Muscle layer of colon (tissue), 2 donors: ENCODE measurements around the gene FLRT1.

Experiments used
- H3K27ac ChIP-seq: one replicate; pipeline ENCODE4 v1.7.0; 2013; ENCODE audit warnings: low read depth, mild to moderate bottlenecking, low read length, moderate library complexity
- H3K27me3 ChIP-seq, 2 donors: one replicate each; pipeline ENCODE4 v1.7.0; 2013; ENCODE audit warnings: low read length in 2 of 2, mild to moderate bottlenecking in 2 of 2; ENCODE audit not compliant: insufficient read depth in 2 of 2, control insufficient read depth in 1 of 2
- H3K36me3 ChIP-seq: one replicate; pipeline ENCODE4 v1.7.0; 2013; ENCODE audit warnings: mild to moderate bottlenecking, low read length; ENCODE audit not compliant: insufficient read depth
- H3K4me1 ChIP-seq: one replicate; pipeline ENCODE4 v1.7.0; 2013; ENCODE audit warnings: mild to moderate bottlenecking, low read length; ENCODE audit not compliant: insufficient read depth
- H3K4me3 ChIP-seq, 2 donors: one replicate each; pipeline ENCODE4 v1.7.0; 2013; ENCODE audit warnings: low read length in 2 of 2, low read depth in 1 of 2, mild to moderate bottlenecking in 1 of 2, moderate library complexity in 1 of 2
- H3K9ac ChIP-seq: one replicate; pipeline ENCODE4 v1.7.0; 2013; ENCODE audit warnings: low read length
- H3K9me3 ChIP-seq: one replicate; pipeline ENCODE4 v1.7.0; 2013; ENCODE audit warnings: mild to moderate bottlenecking, low read length
- donor health status: abdominal sarcoma.
- donor health status: Adenocarcinoma of cecum.

Gene FLRT1

DNA sequence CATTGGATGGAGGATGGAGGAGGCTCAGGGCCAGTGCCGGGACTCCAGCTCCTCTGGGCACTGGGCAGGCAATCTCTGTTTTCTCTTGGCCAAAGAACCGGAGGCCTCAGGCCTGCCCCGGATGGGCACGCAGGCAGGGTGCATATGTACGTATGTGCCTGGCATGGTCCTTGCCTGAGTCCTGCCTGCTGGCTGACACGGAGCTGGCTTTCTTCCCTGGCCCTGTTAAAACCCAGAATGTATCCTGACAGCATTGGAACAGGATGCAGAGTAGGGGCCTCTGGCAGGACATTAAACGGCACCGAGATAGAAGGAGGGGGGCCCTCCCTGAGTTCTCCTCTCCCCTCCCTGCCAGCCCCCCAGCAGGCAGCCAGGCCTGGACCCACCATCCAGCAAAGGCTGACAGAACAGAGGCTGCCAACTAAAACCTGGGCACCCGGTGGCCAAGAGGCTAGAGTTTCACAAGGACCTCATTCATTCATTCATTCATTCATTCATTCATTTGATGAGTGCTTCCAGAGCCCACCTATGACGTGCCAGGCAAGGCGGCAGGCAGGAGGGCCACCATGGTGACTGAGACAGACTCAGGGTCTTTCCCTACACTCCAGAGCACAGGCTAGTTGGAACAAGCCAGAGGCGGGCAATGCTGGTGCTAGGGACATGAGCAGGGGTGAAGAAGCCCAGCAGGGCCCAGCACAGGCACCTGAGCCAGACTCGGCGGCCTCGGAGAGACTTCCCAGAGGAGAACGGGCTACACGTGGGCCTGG is 28.8 kb downstream of the FLRT1 start:
- H3K9me3 ChIP-seq = no peaks in the 10 kb centered on the region
- H3K27ac ChIP-seq = no peak overlapping the region
- H3K4me1 ChIP-seq = peaks cover 12% of the 10 kb centered on the region
- no peak overlapping the region for H3K9ac ChIP-seq
- H3K4me3 ChIP-seq = no peak overlapping the region
- H3K36me3 ChIP-seq = no peaks in the 10 kb centered on the region
- no peaks in the 10 kb centered on the region for H3K27me3 ChIP-seq

GRCh38 chr11:64065141-64065465 is 29.4 kb downstream of the FLRT1 start:
- Histone ChIP-seq H3K9ac (no peak overlapping the region), H3K4me3 (no peak overlapping the region), H3K36me3 (no peaks in the 10 kb centered on the region), H3K27me3 (no peaks in the 10 kb centered on the region), H3K27ac (no peak overlapping the region), H3K9me3 (no peaks in the 10 kb centered on the region), H3K4me1 (peaks cover 12% of the 10 kb centered on the region)

DNA sequence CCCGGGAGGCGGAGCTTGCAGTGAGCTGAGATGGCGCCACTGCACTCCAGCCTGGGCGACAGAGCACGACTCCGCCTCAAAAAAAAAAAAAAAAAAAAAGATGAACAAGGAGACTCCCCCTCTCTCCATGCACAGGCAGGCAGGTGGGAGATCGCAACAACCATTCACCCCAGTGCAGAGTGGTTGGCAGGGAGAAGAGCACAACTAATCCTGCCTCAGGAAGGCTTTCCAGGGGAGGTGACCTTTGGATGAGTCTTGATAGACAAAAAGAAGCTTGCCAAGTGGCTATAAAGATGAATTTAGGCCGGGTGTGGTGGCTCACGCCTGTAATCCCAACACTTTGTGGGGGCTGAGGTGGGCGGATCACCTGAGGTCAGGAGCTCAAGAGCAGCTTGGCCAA is 30.0 kb downstream of the FLRT1 start:
- H3K4me1 ChIP-seq = peaks cover 6% of the 10 kb centered on the region
- H3K36me3 ChIP-seq = no peaks in the 10 kb centered on the region
- no peaks in the 10 kb centered on the region for H3K27me3 ChIP-seq
- no peak overlapping the region for H3K4me3 ChIP-seq
- no peak overlapping the region for H3K9ac ChIP-seq
- H3K9me3 ChIP-seq = no peaks in the 10 kb centered on the region
- no peak overlapping the region for H3K27ac ChIP-seq

DNA sequence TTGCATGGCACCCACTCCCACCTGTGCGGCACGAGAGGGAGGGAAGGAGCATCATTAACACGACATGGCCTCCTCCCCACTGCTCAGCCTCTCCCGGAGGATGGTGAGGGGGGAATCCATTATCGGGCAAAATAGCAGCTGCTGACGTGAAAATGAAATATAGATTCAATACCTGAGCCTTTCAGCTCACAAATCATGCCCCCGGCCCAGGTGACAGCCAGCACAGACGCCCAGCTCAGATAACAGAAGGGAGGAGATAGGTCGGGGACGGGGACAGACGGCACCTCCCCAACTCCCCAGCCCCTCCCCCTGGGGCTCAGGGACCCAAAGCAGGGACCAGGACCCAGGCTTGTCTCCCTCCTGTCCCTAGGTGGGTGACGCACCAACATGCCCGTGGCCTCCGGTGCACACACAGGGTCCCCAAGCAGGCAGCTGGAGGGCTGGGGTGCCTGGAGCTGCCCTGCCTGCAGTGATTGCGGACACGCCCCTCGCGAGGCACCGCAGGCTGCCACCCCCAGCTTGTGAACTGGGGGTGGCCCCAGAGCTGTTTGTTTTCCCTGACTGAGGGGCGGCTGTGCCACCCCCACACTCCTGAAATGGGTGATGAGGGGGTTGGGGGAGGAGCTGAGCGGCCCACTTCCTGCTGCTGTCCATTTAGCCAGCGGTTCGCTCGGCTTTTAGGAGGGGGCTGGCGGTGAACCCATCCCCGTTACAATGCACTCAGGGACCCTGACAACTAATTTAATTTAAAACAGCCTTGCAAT is 31.7 kb downstream of the FLRT1 start:
- Histone ChIP-seq H3K4me1 (peaks cover 7% of the 10 kb centered on the region), H3K9ac (no peak overlapping the region), H3K4me3 (no peak overlapping the region), H3K9me3 (no peaks in the 10 kb centered on the region), H3K27ac (no peak overlapping the region), H3K36me3 (no peaks in the 10 kb centered on the region), H3K27me3 (no peaks in the 10 kb centered on the region)

DNA sequence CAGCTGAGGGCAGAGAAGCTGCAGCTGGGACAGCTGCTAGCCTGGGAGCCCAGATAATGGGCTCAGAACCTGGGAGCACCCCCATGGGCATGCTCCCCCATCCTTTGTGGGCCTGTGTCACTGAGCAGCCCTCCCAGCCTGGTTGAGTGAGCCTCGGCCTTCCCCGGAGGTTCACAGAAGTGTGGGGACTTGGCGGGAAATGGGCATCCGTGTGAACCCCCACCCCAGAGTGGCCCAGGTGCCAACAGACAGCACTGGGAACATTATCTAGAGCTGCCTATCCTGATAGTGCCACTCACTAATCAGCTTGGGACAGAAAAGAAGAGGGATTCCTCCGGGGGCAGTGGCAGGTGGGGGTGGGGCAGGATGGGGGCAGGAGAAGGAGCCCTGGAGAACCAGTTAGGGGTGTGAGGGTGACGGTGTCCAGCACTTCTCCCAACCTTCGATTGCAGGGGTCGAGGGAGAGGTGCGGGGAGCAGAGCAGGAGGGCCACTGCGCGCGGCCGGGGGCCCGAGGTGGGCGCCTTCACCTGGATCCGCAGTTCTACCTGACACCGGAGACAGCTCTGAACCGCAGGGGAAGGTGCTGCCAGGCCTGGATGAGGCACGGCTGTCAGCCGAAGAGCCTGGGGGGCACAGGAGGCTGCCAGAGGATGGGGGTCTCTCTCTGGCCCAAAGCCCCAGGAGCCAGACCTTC is 33.1 kb downstream of the FLRT1 start:
- Histone ChIP-seq H3K27ac (no peak overlapping the region), H3K4me3 (no peak overlapping the region), H3K27me3 (no peaks in the 10 kb centered on the region), H3K36me3 (no peaks in the 10 kb centered on the region), H3K4me1 (peaks cover 7% of the 10 kb centered on the region), H3K9me3 (no peaks in the 10 kb centered on the region), H3K9ac (no peak overlapping the region)

DNA sequence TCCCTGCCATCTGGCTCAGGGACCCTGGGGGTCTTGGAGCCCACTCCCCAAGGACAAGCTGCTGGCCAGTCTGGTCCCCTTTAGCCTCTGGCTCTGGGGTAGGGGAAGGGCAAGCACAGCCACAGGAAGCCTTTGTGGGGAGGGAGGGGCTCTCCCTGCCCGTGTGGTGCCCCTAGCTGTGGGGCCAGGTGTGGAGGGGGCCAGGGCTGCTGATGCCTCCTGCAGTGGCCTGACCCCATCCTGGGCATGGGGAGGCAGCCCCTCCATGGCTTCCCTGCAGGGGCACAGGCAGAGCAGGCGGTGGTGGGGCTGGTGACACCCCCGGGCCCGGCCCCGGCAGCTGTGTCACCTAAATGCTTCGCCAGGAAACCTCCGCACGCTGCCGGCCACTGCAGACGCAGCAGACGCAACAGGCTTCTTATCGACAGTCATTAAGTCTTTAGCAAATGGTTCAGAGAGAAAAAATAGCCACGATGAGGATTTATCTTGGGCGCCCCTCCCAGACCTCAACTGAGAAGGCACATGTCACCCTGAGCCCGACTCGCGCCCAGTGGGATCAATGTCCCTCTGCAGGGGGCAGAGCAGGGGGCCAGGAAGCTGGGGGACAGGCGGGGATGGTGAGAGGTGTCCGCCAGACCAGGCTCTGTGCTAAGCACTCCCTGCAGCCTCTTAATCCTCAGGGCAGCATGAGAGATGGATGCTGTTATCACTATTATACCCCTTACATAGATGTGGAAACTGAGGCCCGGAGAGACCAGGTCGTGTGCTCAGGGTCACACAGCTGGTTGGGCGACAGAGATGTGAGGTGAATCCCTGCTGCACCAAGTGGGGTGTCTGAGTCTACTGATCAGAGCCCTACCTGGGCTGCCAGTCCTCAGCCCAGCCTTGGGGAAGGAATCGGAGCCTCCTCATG is 33.9 kb downstream of the FLRT1 start:
- no peak overlapping the region for H3K27ac ChIP-seq
- H3K4me3 ChIP-seq = no peak overlapping the region
- H3K36me3 ChIP-seq = no peaks in the 10 kb centered on the region
- peaks cover 7% of the 10 kb centered on the region for H3K4me1 ChIP-seq
- H3K9me3 ChIP-seq = no peaks in the 10 kb centered on the region
- H3K27me3 ChIP-seq = no peaks in the 10 kb centered on the region
- no peak overlapping the region for H3K9ac ChIP-seq

GRCh38 chr11:64070314-64070681 is 34.6 kb downstream of the FLRT1 start:
- no peak overlapping the region for H3K9ac ChIP-seq
- H3K4me3 ChIP-seq = no peak overlapping the region
- no peaks in the 10 kb centered on the region for H3K27me3 ChIP-seq
- no peaks in the 10 kb centered on the region for H3K9me3 ChIP-seq
- H3K4me1 ChIP-seq = peaks cover 7% of the 10 kb centered on the region
- no peak overlapping the region for H3K27ac ChIP-seq
- H3K36me3 ChIP-seq = no peaks in the 10 kb centered on the region

DNA sequence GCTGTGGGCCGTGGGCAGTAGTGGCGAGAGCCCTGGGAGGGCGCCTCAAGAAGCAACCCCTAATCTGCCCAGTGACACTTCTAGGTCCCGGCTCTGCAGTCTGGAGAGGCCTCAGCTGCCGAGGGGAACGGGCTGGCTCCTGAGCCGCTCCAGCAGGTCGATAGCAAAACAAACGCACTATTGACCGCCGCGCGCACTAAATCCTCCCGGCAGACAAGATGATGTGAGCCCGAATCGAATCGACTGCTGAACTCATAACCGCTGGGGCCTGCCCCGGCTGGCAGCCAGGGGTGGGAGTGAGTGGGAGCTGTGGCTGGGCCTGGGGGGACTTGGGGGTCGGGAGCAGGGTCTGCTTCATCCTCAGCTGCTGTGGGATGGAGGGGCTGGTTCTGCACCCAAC is 36.1 kb downstream of the FLRT1 start:
- Histone ChIP-seq H3K4me3 (no peak overlapping the region), H3K36me3 (no peaks in the 10 kb centered on the region), H3K27me3 (no peaks in the 10 kb centered on the region), H3K9ac (no peak overlapping the region), H3K4me1 (peaks cover 7% of the 10 kb centered on the region), H3K9me3 (no peaks in the 10 kb centered on the region), H3K27ac (no peak overlapping the region)

DNA sequence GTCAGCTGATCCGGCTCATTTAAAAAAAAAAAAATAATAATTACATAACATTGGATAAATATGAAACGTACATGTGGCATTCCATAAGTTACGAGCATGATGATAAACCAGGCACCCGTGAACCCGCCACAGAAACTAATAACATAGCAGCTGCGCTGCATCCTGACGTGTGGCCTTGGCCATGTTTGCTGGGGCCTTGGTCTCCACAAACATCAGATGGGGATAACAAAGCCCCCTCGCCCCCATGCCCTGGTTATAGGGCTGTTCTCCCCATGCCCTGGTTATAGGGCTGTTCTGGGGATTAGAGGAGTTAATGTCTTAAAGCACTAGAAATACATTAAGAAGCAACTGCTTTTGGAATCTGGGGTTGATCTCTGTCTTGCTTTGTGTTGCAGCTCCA is 36.7 kb downstream of the FLRT1 start:
- H3K36me3 ChIP-seq = no peaks in the 10 kb centered on the region
- H3K9ac ChIP-seq = no peak overlapping the region
- H3K4me1 ChIP-seq = peaks cover 7% of the 10 kb centered on the region
- no peak overlapping the region for H3K27ac ChIP-seq
- no peaks in the 10 kb centered on the region for H3K9me3 ChIP-seq
- no peaks in the 10 kb centered on the region for H3K27me3 ChIP-seq
- no peak overlapping the region for H3K4me3 ChIP-seq

- Histone ChIP-seq H3K36me3 (no peaks in the 10 kb centered on the region), H3K27me3 (no peaks in the 10 kb centered on the region), H3K9ac (no peak overlapping the region), H3K9me3 (no peaks in the 10 kb centered on the region), H3K4me3 (no peak overlapping the region), H3K27ac (no peak overlapping the region), H3K4me1 (peaks cover 7% of the 10 kb centered on the region)
Measured at GRCh38 chr11:64072871-64073270, 37.1 kb downstream of the FLRT1 start.

- H3K9ac ChIP-seq = no peak overlapping the region
- H3K27me3 ChIP-seq = no peaks in the 10 kb centered on the region
- H3K36me3 ChIP-seq = no peaks in the 10 kb centered on the region
- H3K9me3 ChIP-seq = no peaks in the 10 kb centered on the region
- no peak overlapping the region for H3K4me3 ChIP-seq
- peaks cover 7% of the 10 kb centered on the region for H3K4me1 ChIP-seq
- H3K27ac ChIP-seq = no peak overlapping the region
Measured at GRCh38 chr11:64073542-64073941, 37.8 kb downstream of the FLRT1 start.
